NCI-H345 (cell line): Measurements from ENCODE around the gene TOMM6.
"Not testable (repeated sequence)": the region's sequence is repeated elsewhere in the genome, so short reads cannot be mapped to it uniquely, and the experiment has no call there.

ENCODE experiments used
- DNase-seq: peaks from one replicate; lab custom pipeline; 2025; lab: John Stamatoyannopoulos, UW

The TOMM6 gene

DNA sequence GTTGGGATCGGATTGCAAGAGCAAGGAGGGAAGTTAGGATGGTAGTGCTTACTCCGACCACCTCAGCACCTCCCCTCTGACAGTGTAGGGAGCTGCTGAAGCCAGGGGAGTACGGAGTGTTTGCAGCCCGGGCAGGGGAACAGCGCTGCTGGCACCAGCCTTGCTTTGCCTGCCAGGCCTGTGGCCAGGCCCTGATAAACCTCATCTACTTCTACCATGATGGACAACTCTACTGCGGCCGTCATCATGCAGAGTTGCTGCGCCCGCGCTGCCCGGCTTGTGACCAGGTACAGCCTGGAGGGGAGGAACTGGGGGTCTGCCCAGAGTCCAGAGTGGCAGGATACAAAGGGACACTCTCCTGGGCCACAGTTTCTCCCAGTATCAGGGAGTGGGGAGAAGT is 2.2 kb upstream of the TOMM6 start:
- DNase-seq, result no peak

DNA sequence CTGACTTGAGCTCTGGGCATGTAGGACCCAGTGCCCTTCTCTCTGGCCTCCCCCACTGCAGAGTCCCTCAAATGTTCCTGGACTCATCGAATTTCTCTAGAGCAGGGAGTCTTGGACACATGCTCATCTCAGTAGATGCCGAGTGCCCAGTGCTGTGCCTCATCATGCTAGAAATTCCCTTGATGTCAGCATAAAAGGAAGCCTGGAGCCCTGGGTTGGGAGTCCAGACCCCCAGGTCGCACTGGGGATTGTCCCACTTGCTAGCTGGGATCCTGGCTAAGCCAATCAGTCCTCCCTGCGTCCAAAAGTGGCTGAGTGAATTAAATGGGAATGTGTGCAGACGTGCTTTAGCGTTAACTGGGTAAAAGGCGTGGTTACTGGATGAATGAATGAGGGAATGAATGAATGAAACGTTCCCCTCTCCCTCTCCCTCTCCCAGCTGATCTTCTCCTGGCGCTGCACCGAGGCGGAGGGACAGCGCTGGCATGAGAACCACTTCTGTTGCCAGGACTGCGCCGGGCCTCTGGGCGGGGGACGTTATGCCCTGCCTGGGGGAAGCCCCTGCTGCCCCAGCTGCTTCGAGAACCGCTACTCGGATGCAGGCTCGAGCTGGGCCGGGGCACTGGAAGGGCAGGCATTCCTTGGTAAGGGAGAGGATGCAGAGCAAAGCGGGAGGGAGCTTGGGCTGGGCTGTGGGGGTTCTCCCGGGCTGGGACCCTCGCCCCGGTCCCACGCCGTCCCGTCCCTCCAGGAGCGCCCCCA is 1.6 kb upstream of the TOMM6 start:
- DNase-seq, result no peak

DNA sequence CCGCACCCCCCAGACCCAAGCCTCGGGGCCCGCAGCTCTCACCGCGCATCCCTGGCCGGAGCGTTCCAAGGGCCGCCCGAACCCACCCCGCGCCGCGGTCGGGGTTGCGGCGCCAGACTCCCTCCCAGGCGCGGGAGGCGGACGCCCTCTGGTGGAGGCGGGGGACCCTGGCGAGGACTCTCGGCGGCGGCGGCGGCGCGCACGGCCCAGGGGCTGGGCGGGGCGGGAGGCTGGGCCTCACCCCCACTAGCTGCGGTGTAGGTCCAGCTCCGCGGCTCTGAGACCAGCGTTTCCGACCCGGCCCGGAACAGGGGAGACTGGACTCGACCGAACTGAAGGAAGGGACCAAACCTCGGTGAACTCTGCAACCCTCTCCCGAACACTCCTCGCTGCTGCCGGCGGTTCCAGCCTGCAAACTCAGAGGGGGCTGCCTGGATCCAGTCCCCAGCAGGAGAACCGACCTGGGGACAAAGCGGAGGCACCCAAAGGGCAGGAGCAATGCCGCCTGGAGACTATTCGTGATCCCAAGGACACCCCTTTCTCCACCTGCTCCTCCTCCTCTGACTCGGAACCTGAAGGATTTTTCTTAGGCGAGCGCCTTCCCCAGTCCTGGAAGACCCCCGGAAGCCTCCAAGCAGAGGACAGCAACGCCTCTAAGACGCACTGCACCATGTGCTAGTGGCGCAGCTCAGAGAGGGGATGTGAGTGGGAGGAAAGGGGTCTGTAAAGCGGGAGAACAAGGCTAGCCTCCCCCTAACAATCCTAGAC is 859 bp upstream of the TOMM6 start:
- peak; percentile 88 for DNase-seq

DNA sequence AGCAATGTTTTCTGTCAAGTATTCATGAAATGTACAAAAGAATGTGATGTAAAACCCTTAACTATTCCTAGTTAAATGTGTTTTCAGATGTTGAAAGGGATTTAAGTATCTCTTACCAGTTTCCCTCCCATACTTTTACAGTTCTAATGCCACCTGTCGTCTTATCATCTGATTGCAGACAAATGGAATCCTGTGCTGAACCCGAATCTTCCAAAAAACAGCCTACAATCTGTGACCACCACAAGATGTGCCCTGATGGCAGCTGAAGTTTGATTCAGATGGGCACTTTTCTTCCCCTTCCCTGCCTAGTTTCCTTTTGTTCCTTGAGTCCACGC is 1.9 kb downstream of the TOMM6 start:
- DNase-seq, result no peak

DNA sequence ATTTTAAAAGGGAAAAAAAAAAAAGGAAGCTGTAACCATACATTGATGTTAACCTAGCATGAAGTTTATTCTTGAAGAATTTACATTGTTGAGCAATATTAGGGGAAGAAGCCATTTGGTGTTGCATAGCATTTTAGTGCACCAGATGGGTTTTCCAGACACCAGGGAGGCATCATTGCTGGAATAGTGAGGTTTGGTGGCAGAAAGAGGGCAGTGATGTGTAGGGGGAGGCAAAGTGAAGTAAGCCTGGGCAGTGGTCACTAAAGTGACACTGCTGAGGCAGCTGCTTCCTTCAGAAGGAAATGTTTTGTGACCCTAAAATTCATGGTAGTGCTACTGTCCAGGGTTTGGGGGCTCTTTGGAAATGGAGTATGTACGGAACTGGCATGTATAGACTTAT is 2.6 kb downstream of the TOMM6 start:
- DNase-seq, result no peak

DNA sequence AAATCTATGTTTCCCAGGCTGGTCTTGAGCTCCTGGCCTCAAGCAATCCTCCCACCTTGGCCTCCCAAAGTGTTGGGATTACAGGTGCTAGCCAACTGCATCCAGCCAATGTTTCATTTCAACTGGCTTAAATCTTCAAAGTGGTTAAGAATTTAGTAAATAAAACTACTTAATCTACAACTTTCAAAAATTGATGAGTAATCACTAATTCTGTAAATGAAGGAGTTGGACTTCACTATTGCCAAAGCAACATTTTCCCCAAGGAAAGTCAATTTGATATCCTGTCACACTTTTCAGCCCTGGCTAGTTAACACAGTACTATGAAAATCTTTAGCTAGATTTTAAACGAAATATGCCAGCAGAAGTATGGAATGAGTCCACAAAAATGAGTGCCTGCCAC is 3.8 kb downstream of the TOMM6 start:
- DNase-seq, result no peak

DNA sequence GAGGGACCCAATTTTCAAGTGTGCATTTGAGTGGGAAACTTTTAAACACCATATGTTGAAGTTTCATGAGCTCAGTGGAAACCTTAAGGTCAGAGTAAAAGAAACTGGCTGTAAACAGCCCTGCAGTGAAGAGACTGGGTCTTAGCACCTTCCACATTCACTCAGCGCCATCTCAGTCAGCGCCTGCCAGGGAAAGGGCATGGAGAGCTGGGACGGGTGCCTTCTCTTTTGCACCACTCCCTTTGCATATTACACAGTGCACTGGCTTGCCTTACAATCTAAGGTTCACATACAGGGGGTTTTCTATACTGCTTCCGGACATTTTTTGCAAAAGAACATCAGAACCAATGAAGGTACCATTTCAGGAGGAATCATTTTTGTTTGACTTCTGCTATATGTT is 4.5 kb downstream of the TOMM6 start:
- DNase-seq, result no peak

DNA sequence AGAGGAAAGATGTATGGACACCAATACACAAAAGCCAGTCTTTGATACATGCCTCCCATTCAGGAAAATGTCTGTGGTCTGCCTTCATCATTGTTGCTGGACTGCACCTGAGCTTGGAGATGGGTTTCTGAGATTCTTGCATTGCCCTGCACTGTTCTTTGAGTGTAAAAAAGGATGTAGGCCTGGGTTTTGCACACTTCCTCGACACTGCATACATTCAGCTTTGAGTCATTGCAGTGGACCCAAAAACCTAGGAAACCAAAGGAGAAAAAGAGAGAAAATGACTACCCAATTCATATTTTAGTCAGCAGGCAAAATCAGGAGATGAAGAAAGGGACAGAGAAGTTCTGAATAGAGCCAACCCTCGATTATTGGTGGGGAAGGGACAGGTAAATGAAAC is 9.0 kb downstream of the TOMM6 start:
- DNase-seq, result no peak

DNA sequence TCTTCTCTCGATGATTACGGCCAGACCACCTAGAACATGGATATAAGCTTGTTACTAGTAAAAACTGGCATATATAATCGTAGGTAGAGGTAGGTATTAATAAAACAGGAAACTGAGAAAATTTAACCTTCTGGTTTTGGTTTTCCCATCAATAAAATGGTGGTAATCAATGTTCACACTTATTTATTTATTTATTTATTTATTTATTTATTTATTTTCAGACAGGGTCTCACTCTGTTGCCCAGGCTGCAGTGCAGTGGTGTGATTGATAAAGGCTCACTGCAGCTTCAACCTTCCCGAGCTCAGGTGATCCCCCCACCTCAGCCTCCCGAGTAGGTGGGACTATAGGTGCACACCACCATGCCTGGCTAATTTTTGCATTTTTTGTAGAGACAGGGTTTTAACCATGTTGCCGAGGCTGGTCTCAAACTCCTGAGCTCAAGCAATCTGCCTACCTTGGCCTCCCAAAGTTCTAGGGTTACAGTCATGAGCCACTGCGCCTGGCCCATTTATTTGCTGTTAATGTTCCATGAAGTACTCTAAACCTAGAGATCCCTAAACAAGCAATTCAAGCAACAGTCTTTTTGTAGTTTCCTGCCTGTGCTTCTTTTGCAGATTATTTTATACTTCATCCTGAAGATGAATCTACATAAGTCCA is 11.5 kb downstream of the TOMM6 start:
- no peak for DNase-seq

DNA sequence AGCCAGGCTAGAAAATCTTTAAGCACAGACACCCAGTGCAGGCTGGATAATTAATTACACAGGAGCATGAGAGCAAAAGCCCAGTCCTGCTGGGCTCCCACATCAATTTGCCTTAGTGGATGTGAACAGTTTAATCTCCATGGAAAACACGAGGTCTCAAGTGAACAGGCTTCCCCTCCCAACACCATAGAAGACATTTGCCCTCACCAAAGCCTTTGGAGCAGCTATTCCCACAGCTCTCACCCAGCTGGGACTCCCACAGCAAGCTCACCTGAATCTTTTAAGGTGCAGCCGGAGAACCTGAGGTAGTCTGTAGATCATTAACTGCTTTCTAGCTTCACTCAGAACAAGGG is 12.0 kb downstream of the TOMM6 start:
- DNase-seq, result no peak

DNA sequence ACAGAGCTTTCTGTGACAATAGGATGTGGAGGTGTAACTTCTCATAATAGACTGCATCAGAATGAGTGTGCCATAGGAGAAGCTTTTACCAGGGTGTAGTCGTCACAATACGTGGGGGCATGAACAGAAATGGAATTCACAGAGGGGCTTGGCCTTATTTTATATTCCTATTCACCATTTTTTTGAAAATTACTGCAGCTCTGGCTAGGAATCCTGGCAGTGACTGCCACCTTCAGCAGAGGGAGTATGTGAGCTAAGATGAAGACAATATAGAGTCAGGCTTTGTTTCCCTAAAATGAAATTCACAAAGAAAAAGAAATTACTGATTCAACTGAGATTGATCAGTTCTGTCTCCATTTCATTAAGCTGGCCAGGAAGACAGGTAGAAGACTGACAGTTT is 13.9 kb downstream of the TOMM6 start:
- no peak for DNase-seq

DNA sequence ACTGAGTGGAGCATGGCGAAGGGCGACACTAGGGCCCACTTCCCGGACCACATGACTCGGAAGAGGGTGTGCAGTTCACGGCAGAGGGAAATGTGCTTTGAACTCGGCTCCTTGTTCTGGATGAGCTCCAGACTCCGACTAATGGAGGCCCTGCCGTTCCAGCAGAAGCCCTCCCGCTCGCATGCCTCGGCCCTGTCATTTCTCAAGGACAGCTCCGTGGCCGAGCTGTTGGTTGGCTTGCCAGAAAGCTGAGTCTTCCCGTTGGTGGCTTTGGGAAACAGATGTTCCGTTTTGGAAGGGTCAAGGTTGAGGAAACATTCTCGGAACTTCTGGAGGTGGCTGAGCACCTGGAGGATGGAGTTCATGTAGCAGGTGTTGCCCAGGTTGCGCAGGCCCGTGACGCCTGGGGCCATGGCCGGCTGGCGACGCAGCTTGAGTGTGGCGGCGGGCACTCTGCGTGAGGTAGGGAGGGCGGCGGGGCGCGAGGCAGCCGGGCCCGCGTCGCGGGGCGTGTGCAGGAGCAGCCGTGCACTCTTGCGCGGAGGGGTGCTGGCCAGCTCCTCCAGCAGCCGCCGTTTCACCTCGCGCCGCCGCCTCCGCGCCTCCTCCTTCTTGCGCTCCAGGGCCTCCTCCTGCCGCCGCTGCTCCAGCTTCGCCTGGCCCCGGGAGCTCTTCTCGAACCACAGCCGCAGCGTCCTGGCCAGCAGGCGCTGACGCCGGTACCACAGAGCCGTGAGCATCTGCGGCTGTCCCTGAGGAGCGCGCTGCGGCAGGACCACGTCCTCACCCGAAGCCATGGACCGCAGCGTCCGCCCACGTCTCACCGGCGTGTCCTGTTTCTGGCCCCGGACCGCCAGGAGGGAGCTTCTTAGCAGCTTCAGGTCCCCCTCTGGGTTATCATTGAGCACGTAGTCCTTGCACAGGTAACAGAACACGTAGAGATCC is 18.6 kb downstream of the TOMM6 start:
- no peak for DNase-seq

DNA sequence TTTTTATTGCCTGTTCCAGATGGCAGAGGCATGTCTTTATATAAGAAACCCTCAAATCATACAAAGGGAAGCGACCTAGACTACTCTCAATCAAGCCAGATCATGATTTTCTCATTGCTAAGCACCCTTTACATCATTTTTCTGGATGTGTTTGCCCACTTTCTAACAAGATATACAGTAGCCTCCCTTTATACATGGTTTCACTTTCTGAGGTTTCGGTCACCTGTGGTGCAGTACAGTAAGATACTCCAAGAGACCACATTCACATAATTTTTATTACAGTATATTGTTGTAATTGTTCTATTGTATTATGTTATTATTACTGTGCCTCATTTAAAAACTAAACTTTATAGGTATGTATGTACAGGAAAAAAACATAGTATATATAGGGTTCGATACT is 23.6 kb downstream of the TOMM6 start:
- DNase-seq, result no peak

DNA sequence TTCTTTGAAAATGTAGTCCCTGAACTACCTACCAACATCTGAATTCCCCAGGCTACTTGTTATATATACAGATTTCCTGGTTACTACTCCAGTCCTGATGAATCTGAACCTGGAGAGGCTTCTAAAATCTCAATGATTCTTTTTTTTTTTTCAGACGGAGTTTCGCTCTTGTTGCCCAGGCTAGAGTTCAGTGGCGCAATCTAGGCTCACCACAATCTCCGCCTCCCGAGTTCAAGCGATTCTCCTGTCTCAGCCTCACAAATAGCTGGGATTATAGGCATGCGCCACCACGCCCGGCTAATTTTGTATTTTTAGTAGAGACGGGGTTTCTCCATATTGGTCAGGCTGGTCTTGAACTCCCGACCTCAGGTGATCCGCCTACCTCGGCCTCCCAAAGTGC is 24.5 kb downstream of the TOMM6 start:
- DNase-seq, result not testable (repeated sequence)

DNA sequence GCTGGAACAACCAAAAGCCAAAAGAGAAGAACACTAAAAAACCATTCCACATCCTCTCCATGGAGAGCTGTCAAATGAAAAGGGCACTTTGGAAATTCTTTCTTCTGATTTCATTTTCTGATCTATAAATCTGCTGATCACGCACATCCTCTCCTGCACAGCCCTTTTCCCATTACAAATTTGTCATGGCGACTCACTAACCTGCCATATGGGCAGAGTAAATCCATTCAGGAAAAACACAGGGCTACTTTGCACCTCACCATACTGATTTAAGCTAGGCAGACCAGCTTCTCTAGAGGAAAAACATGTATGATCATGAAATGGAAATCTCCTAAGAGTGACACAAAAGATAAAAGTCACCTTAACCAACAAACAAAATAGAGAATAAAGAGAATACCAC is 26.0 kb downstream of the TOMM6 start:
- no peak for DNase-seq

DNA sequence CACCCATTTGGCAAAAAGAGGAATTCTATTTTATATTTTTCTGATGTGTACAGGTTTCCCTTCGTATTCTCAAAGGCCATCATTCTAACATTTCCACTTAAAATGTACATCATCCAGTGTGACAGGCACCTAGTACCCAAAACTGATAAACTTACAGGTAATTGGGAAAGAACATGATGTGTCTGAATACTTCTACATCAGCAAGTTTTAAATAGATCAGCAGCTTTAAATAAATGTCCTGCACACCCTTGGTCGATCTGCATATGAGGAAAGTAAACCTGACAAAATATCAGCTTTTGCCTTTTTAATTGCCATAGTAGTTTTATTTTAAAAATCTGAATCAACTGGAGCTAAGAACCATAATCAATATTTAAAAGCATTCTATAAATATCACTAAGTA is 26.5 kb downstream of the TOMM6 start:
- no peak for DNase-seq

DNA sequence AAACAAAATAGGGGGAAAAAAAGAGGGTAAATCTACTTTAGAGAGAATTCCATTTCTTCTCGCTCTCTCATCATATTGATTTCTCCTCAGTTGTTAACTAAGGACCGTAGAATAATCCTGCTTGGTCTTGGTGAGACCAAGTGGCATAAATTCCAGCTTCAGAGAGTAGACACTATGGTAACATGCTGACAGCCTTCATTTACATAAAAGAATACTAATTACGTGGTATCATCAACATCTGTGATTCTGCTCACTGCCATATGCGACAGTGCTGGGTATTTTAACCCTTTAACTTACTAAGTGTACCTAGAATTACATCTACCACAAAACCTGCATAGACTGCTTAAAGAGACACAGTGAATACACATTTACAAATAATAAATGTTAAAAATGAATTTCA is 27.1 kb downstream of the TOMM6 start:
- DNase-seq, result no peak

DNA sequence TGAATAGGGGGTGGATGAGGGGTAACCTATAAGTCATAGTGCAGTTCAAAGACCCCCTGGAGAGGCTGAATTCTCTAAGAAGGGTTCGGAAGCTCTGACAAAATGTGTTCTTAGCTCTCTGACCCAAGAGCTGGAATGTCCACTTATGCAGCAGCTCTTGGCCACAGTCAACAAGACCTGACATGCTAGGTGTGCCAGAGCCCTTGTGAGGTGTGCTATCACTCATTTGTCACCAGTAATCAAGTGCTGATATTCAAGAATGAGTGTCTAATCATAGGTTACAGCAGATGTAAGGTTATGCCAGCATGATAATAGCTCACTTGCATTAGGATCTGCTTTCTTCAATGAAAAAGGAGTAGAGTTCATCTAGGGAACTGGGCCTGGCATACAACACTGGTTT is 28.1 kb downstream of the TOMM6 start:
- no peak for DNase-seq

DNA sequence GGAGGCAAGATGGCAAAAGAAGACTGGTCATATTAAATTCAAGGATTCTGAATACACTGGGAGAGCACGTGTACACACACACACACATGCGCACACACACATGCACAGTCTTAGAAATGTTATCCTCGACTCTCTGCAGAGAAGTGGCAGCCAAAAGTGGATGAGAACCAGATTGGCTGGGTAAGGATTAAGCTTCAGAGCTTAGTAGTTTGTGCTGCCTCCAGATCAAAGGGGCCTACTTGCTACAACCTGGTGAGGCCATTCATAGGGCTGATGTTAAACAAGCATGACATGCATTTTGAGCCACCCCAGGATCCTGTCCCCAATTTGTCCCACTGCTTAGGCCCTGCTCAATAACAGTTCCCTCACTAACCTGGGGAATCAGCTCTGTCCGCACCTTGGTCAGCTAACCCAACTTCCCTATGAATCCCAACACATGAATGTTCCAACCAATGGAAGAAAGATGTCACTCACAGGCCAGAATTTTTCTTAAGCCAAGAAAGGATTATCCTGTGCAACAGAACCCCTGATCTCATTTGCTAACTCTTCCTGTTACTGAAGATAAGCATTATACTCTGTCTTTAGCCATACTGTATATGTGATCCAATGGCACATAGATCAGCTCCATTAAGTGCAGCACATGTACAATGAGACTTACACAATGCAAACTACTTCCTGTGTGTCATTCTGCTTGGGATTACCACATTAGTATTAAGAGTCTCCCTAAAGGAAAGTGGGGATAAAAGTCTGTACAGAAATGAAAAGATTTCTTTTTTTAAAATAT is 31.0 kb downstream of the TOMM6 start:
- no peak for DNase-seq

DNA sequence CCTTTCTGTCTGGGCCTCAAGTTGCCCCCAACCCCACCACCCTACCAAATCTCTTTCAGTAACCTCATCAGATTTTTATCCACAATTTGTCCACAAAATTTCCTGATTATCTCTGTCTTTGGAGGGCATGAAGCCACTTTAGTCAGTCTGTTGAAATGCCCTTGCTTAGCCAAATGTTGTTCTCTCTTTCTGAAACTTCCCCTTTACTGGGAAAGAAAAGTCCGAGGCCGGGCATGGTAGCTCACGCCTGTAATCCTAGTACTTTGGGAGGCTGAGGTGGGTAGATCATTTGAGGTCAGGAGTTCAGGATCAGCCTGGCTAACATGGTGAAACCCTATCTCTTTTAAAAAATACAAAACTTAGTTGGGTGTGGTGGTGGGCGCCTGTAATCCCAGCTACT is 33.8 kb downstream of the TOMM6 start:
- DNase-seq, result no peak

DNA sequence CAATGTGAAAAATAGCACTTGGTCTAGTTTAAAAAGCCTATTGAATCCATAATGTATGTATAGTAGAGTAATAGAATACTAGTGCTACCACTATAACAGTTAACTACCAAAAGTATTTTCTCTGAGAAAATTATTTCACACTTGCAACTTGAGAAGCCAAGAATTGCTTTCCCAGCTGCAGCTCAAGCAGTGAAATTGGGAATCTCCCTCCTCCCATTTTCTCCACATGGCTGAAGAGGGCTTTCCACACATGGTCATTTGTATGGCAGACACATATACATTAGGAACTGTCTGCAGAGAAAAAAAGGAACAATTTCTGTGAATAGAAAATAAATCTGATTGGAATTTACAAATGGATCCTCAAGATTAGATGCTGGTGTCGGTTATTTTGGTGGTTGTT is 34.5 kb downstream of the TOMM6 start:
- DNase-seq, result no peak

DNA sequence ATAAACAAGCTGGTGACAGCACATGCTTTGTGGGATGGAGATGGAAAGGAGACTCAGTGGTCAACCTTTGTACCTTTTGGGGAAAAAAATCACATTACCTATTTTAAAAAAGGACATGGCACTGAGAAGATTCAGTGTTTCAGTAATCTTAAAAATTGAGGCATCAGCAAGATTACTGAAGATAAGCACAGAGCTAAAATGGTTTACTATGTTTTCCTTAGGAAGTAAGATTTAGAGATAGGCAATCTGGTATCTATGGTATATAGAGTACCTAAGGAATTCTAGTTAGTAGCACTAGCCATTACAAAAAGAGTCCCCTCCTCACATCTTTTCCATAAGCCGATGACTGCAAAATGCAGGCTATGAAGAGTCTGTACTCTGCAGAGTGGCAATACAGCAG is 35.7 kb downstream of the TOMM6 start:
- no peak for DNase-seq
